MM.1S (cell line): ENCODE results near the gene STRA6.

Experiments used
- DNase-seq: peaks from one replicate; pipeline ENCODE4 v3.0.0-alpha.2; 2015
- H2AFZ ChIP-seq: fragments of 300-600 bp; sonication (generic); 2 replicates; pipeline ENCODE4 v1.6.0; 2016; ENCODE audit warnings: antibody characterized with exemption, low read length
- H3F3A ChIP-seq: fragments of 300-600 bp; sonication (generic); 2 replicates; pipeline ENCODE4 v1.6.1; 2016; ENCODE audit warnings: mild to moderate bottlenecking, antibody characterized with exemption, low read length, moderate library complexity, mixed read lengths; ENCODE audit not compliant: insufficient read depth
- H3K27ac ChIP-seq: fragments of 300-600 bp; sonication (generic); 2 replicates; pipeline ENCODE4 v1.5.1; 2016; ENCODE audit warnings: mild to moderate bottlenecking, low read length
- H3K27me3 ChIP-seq: fragments of 300-600 bp; sonication (generic); replicated peaks from 2 replicates; pipeline ENCODE4 v1.6.0; 2016; ENCODE audit warnings: low read length; ENCODE audit not compliant: insufficient read depth
- H3K36me3 ChIP-seq: fragments of 300-600 bp; sonication (generic); replicated peaks from 2 replicates; pipeline ENCODE4 v1.6.1; 2016; ENCODE audit warnings: mild to moderate bottlenecking, low read length, mixed read lengths; ENCODE audit not compliant: insufficient read depth
- H3K4me1 ChIP-seq: fragments of 300-600 bp; sonication (generic); 2 replicates; pipeline ENCODE4 v1.6.1; 2016; ENCODE audit warnings: low read length, mixed read lengths
- H3K4me2 ChIP-seq: fragments of 300-600 bp; sonication (generic); 2 replicates; pipeline ENCODE4 v1.6.0; 2016; ENCODE audit warnings: low read depth, low read length
- H3K4me3 ChIP-seq: fragments of 300-600 bp; sonication (generic); 2 replicates; pipeline ENCODE4 v1.5.1; 2016; ENCODE audit warnings: low read length, mixed read lengths
- H3K79me2 ChIP-seq: fragments of 300-600 bp; sonication (generic); 2 replicates; pipeline ENCODE4 v1.6.1; 2016; ENCODE audit warnings: mixed run types, low read length, mixed read lengths
- H3K9ac ChIP-seq: fragments of 300-600 bp; sonication (generic); 2 replicates; pipeline ENCODE4 v1.6.1; 2016; ENCODE audit warnings: low read length, mixed read lengths
- H3K9me2 ChIP-seq: fragments of 300-600 bp; sonication (generic); replicated peaks from 2 replicates; pipeline ENCODE4 v1.6.1; 2016; ENCODE audit warnings: mild to moderate bottlenecking, low read length, mixed read lengths; ENCODE audit not compliant: insufficient read depth
- H3K9me3 ChIP-seq: fragments of 300-600 bp; sonication (generic); replicated peaks from 2 replicates; pipeline ENCODE4 v1.6.1; 2016; ENCODE audit warnings: mild to moderate bottlenecking, low read length, mixed read lengths; ENCODE audit not compliant: insufficient read depth
- H4K20me1 ChIP-seq: fragments of 300-600 bp; sonication (generic); 2 replicates; pipeline ENCODE4 v1.6.1; 2016; ENCODE audit warnings: mild to moderate bottlenecking, low read length, moderate library complexity, mixed read lengths; ENCODE audit not compliant: insufficient read depth
- EZH2 ChIP-seq: fragments of 300-600 bp; sonication (generic); optimal IDR thresholded peaks from 2 replicates; pipeline ENCODE3; 2017; ENCODE audit warnings: low read depth, mild to moderate bottlenecking, antibody characterized with exemption, low read length, mixed read lengths
- EZH2phosphoT487 ChIP-seq: fragments of 300-600 bp; sonication (generic); IDR thresholded peaks from 2 replicates; pipeline ENCODE4 v1.6.1; 2018; ENCODE audit warnings: antibody characterized with exemption, low read length
- TF ChIP-seq, protein P1 (sequence below): fragments of 300-600 bp; sonication (generic); IDR thresholded peaks from 2 replicates; pipeline ENCODE4 v1.5.1; 2016; ENCODE audit warnings: antibody characterized with exemption, low read length, mixed read lengths

STRA6 gene

DNA sequence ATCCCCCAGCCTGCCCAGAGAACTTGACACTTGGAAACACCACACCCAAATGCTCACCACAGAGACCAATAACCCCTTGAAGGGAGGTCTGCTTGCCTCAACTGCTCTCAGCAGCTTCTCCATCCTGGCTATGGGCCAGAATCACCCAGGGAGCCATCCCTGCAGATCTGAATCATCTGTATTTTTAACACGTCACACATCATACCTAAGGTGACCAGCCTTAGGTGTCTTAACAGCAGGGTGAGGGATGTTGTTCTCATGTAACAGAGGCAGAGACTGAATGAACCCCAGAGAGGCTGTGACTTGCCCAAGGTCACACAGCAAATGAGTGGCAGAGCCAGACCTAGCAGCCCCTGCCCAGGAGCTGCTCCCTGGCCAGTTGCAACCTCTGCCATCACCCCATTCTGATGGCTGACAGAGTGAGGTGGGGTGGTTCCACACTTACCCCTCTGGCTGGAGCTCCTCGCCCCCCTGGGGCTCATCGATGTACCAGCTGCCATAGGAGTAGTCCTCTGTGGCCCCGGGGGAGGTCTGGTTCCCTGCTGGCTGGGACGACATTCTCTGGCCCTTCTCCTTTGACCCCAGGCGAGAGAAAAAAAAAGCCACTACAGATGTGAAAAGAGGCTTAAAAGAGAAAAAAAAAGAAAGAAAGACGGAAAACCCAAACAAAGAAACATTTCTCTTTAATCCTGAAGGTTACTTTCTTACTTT lies 722 bp downstream of the STRA6 start:
- H3K9ac ChIP-seq = no peak overlapping the region

DNA sequence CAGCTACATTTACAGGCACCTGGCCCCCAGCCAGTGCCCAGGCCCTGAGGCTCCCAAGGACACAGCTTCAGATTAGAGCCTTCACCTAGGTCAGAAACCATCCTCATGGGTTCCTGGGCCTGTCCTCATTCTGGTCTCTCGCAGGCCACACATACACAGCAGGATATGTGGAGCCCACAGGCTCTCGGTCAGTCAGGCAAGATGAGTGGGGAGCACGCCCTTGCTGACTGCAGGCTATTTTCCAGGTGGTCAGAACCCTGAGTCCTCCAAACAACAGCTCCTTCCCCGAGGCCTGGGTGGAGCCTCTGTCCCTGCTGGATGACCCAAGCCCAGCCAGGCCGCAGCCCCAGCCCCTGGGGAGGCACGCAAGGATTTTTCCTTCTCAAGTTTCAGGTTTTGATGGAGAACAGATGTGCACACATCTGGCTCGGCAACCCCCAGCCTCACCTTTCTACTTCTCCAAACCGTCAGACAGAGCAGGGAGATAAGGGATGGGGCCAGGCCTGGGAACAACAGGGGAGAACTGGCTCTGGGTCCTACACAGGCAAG lies 1.6 kb downstream of the STRA6 start:
- TF ChIP-seq EZH2 (no peak), EZH2phosphoT487 (no peak)
- TF ChIP-seq, protein P1, sequence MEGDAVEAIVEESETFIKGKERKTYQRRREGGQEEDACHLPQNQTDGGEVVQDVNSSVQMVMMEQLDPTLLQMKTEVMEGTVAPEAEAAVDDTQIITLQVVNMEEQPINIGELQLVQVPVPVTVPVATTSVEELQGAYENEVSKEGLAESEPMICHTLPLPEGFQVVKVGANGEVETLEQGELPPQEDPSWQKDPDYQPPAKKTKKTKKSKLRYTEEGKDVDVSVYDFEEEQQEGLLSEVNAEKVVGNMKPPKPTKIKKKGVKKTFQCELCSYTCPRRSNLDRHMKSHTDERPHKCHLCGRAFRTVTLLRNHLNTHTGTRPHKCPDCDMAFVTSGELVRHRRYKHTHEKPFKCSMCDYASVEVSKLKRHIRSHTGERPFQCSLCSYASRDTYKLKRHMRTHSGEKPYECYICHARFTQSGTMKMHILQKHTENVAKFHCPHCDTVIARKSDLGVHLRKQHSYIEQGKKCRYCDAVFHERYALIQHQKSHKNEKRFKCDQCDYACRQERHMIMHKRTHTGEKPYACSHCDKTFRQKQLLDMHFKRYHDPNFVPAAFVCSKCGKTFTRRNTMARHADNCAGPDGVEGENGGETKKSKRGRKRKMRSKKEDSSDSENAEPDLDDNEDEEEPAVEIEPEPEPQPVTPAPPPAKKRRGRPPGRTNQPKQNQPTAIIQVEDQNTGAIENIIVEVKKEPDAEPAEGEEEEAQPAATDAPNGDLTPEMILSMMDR = no peak
- no peak for DNase-seq
- Histone ChIP-seq H3K9me3 (no peaks in the 10 kb centered on the region), H3K4me1 (no peaks in the 10 kb centered on the region), H4K20me1 (no peaks in the 10 kb centered on the region), H3F3A (no peaks in the 10 kb centered on the region), H3K4me3 (no peak overlapping the region), H3K36me3 (no peaks in the 10 kb centered on the region), H3K9me2 (no peaks in the 10 kb centered on the region), H3K4me2 (no peak overlapping the region), H3K27ac (no peak overlapping the region), H3K27me3 (peaks cover 80% of the 10 kb centered on the region), H3K9ac (no peak overlapping the region), H2AFZ (no peak overlapping the region), H3K79me2 (no peaks in the 10 kb centered on the region)

More for the DNA sequence above, 722 bp downstream of the STRA6 start:
- no peaks in the 10 kb centered on the region for H3K9me3 ChIP-seq
- H3K27ac ChIP-seq = no peak overlapping the region
- no peak overlapping the region for H2AFZ ChIP-seq
- H3K4me3 ChIP-seq = no peak overlapping the region
- no peaks in the 10 kb centered on the region for H3K4me1 ChIP-seq
- H3K36me3 ChIP-seq = no peaks in the 10 kb centered on the region
- H3F3A ChIP-seq = no peaks in the 10 kb centered on the region
- no peak overlapping the region for H3K4me2 ChIP-seq
- no peak for TF ChIP-seq EZH2phosphoT487
- DNase-seq = no peak
- no peaks in the 10 kb centered on the region for H3K9me2 ChIP-seq
- H3K79me2 ChIP-seq = no peaks in the 10 kb centered on the region
- H3K27me3 ChIP-seq = peaks cover 80% of the 10 kb centered on the region
- H4K20me1 ChIP-seq = no peaks in the 10 kb centered on the region

DNA sequence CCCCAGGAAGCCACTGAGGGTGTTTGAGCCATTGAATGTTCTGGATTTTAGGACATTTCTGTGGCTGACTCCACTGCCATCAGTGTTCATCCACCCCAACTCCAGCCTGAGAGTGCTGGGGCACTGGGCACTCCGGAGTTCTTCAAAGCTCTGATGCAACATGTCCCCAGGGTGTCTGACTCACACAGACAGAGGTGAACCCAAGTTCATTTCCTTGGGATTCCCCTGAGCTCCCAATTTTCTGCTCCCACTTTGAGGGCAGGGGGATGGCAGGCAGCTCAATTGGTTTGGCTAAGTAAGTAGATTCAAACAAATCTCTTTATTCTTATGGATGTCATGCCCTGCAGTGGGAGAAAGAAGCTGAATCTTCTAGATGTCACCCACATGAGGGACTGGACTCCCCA lies 2.2 kb downstream of the STRA6 start:
- Histone ChIP-seq H3K27ac (no peak overlapping the region), H2AFZ (no peak overlapping the region)
- TF ChIP-seq, protein P1 = no peak
- no peak for TF ChIP-seq EZH2
- TF ChIP-seq EZH2phosphoT487 = no peak

DNA sequence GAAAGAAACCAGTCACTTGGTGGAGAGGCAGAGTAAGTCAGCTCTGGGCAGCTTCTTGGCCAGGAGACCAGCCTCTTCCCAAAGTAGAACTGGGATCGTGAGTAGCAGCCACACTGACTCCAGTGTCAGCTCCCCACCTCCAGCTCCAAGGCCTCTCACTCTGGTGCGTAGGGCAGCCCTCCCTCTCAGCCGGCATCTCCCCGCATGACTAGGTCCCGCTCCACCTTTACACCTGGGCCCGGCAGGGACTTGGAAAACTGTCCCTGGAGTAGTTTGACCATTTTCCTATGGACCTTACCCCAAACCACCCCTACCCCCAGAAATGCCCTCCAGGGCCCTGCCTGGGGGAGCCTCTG lies 3.3 kb downstream of the STRA6 start:
- H3K9ac ChIP-seq = no peak overlapping the region
- H3K4me2 ChIP-seq = no peak overlapping the region
- H3K4me3 ChIP-seq = no peak overlapping the region
- H3K9me2 ChIP-seq = no peaks in the 10 kb centered on the region
- TF ChIP-seq, protein P1 = no peak
- TF ChIP-seq EZH2 (no peak), EZH2phosphoT487 (no peak)
- H3K36me3 ChIP-seq = no peaks in the 10 kb centered on the region
- no peaks in the 10 kb centered on the region for H3F3A ChIP-seq
- peaks cover 80% of the 10 kb centered on the region for H3K27me3 ChIP-seq
- no peaks in the 10 kb centered on the region for H3K9me3 ChIP-seq
- H3K4me1 ChIP-seq = no peaks in the 10 kb centered on the region
- H2AFZ ChIP-seq = no peak overlapping the region
- H4K20me1 ChIP-seq = no peaks in the 10 kb centered on the region
- no peak overlapping the region for H3K27ac ChIP-seq
- no peaks in the 10 kb centered on the region for H3K79me2 ChIP-seq
- no peak for DNase-seq

More for the DNA sequence above, 2.2 kb downstream of the STRA6 start:
- Histone ChIP-seq H3K9me2 (no peaks in the 10 kb centered on the region), H3K36me3 (no peaks in the 10 kb centered on the region), H3F3A (no peaks in the 10 kb centered on the region), H3K27me3 (peaks cover 78% of the 10 kb centered on the region), H4K20me1 (no peaks in the 10 kb centered on the region), H3K4me1 (no peaks in the 10 kb centered on the region), H3K9ac (no peak overlapping the region), H3K9me3 (no peaks in the 10 kb centered on the region), H3K4me3 (no peak overlapping the region), H3K4me2 (no peak overlapping the region), H3K79me2 (no peaks in the 10 kb centered on the region)
- DNase-seq = no peak
